GM23248 (cell line): ENCODE data around the gene CTNNBIP1.

Source experiments
- EZH2 ChIP-seq: fragments of 200-600 bp; sonication (generic); IDR thresholded peaks from 2 replicates; pipeline ENCODE4 v1.6.1; 2018; ENCODE audit warnings: antibody characterized with exemption, mild to moderate bottlenecking; ENCODE audit not compliant: insufficient read depth, poor library complexity, severe bottlenecking
- EZH2phosphoT487 ChIP-seq: fragments of 200-600 bp; sonication (generic); IDR thresholded peaks from 2 replicates; pipeline ENCODE4 v1.6.1; 2018; ENCODE audit warnings: antibody characterized with exemption, moderate library complexity, mild to moderate bottlenecking, low read depth; ENCODE audit not compliant: insufficient read depth

- TF ChIP-seq EZH2phosphoT487 (no peak), EZH2 (no peak)
Measured at GRCh38 chr1:9888886-9889285, 21.2 kb downstream of the CTNNBIP1 start.
